Endothelial cell (in vitro differentiated cells): ENCODE results near the gene CDC27. TPM values are rescaled to one million over a fixed set of nuclear protein-coding genes. Genes with fewer than 3 reads are reported as not detected.
A peak's percentile ranks its signal among the peaks of the same experiment; 100 is the strongest.
"Not testable (repeated sequence)": the region's sequence is repeated elsewhere in the genome, so short reads cannot be mapped to it uniquely, and the experiment has no call there.

Experiments
- DNase-seq: peaks from one replicate; pipeline ENCODE4 v3.0.0; 2021; ENCODE audit warnings: low spot score
- H3K27ac Mint-ChIP-seq: one replicate; pipeline ENCODE4 v1.8.0; 2021; ENCODE audit warnings: mixed read lengths, inconsistent platforms; ENCODE audit not compliant: unreplicated experiment
- H3K27me3 Mint-ChIP-seq: one replicate; pipeline ENCODE4 v1.8.0; 2021; ENCODE audit warnings: mild to moderate bottlenecking, moderate library complexity, mixed read lengths, inconsistent platforms; ENCODE audit not compliant: unreplicated experiment
- H3K36me3 Mint-ChIP-seq: one replicate; pipeline ENCODE4 v1.8.0; 2021; ENCODE audit warnings: mild to moderate bottlenecking, low read depth, mixed read lengths, inconsistent platforms; ENCODE audit not compliant: unreplicated experiment
- H3K4me1 Mint-ChIP-seq: one replicate; pipeline ENCODE4 v1.8.0; 2021; ENCODE audit warnings: mild to moderate bottlenecking, mixed read lengths, inconsistent platforms; ENCODE audit not compliant: unreplicated experiment
- H3K4me3 Mint-ChIP-seq: one replicate; pipeline ENCODE4 v1.8.0; 2021; ENCODE audit warnings: mild to moderate bottlenecking, mixed read lengths, inconsistent platforms; ENCODE audit not compliant: unreplicated experiment
- H3K9me3 Mint-ChIP-seq: one replicate; pipeline ENCODE4 v1.8.0; 2021; ENCODE audit warnings: mixed read lengths, inconsistent platforms; ENCODE audit not compliant: unreplicated experiment
- CTCF ChIP-seq: fragments of 200-600 bp; sonication (generic); IDR thresholded peaks from one replicate; pipeline ENCODE4 v1.5.0; 2021; ENCODE audit warnings: antibody characterized with exemption; ENCODE audit not compliant: unreplicated experiment
- total RNA-seq: library from RNA; stranded (reverse); fragmentation: NEBNext Ultra II Directional; extraction: Animal tissue kit (Norgen Biotek cat#: 25700); gene quantifications from one replicate; pipeline ENCODE4 v1.2.1, GENCODE V29; 2021; ENCODE audit not compliant: unreplicated experiment

The CDC27 gene
- total RNA-seq, 1 donor from 2014 or later, result 108 TPM

- Mint-ChIP-seq H3K36me3 (no peaks in the 10 kb centered on the region), H3K4me3 (no peak overlapping the region), H3K27ac (no peak overlapping the region), H3K27me3 (no peaks in the 10 kb centered on the region), H3K4me1 (no peaks in the 10 kb centered on the region), H3K9me3 (no peaks in the 10 kb centered on the region)
- TF ChIP-seq CTCF, result no peak
- DNase-seq, result no peak
Observed at GRCh38 chr17:47106130-47106529, 83.0 kb downstream of the CDC27 start.

- H3K27me3 Mint-ChIP-seq, H3K36me3 Mint-ChIP-seq, H3K9me3 Mint-ChIP-seq, DNase-seq, H3K27ac Mint-ChIP-seq, H3K4me1 Mint-ChIP-seq, H3K4me3 Mint-ChIP-seq: not testable (repeated sequence)
Observed at GRCh38 chr17:47105246-47105645, 83.8 kb downstream of the CDC27 start.

- Mint-ChIP-seq H3K9me3 (no peaks in the 10 kb centered on the region), H3K27me3 (no peaks in the 10 kb centered on the region), H3K36me3 (no peaks in the 10 kb centered on the region), H3K27ac (no peak overlapping the region), H3K4me1 (peaks cover 10% of the 10 kb centered on the region), H3K4me3 (no peak overlapping the region)
- no peak for DNase-seq
- TF ChIP-seq CTCF, result no peak
Observed at GRCh38 chr17:47102914-47103313, 86.2 kb downstream of the CDC27 start.

GRCh38 chr17:47099987-47100711, 88.9 kb downstream of the CDC27 start:
- Mint-ChIP-seq H3K36me3 (no peaks in the 10 kb centered on the region), H3K27ac (peak overlapping the region; percentile 94), H3K4me1 (peaks cover 10% of the 10 kb centered on the region), H3K4me3 (peak overlapping the region; percentile 100), H3K27me3 (no peaks in the 10 kb centered on the region), H3K9me3 (no peaks in the 10 kb centered on the region)
- TF ChIP-seq CTCF, result no peak
- peak; percentile 90 for DNase-seq

- Mint-ChIP-seq H3K9me3 (no peaks in the 10 kb centered on the region), H3K27me3 (no peaks in the 10 kb centered on the region), H3K36me3 (no peaks in the 10 kb centered on the region), H3K27ac (no peak overlapping the region), H3K4me1 (peaks cover 10% of the 10 kb centered on the region), H3K4me3 (peak overlapping the region; percentile 89)
- no peak for TF ChIP-seq CTCF
- DNase-seq, result no peak
Observed at GRCh38 chr17:47099451-47099986, 89.6 kb downstream of the CDC27 start.
